ENCODE results near the gene RFT1. TPM values are rescaled to one million over a fixed set of nuclear protein-coding genes. Genes with fewer than 3 reads are reported as not detected.

The RFT1 gene
- total RNA-seq, 1 donor from 2014 or later: 10.5 TPM

- H3K27me3 Mint-ChIP-seq (ENCODE audit: unreplicated experiment): peaks cover 5% of the 10 kb centered on the region
- TF ChIP-seq CTCF (IDR thresholded peaks at IDR 0.05; ENCODE audit: partially characterized antibody, unreplicated experiment): no peak
- H3K4me3 Mint-ChIP-seq (ENCODE audit: unreplicated experiment): no peak overlapping the region
- H3K36me3 Mint-ChIP-seq (ENCODE audit: unreplicated experiment): no peaks in the 10 kb centered on the region
- peaks cover 3% of the 10 kb centered on the region for H3K9me3 Mint-ChIP-seq (ENCODE audit: unreplicated experiment)
- no peak for DNase-seq
- H3K27ac Mint-ChIP-seq (ENCODE audit: unreplicated experiment): no peak overlapping the region
- H3K4me1 Mint-ChIP-seq (ENCODE audit: low read depth, unreplicated experiment): peaks cover 3% of the 10 kb centered on the region
Measured at GRCh38 chr3:53146319-53146891, 16.2 kb upstream of the RFT1 start.

GRCh38 chr3:53145713-53146080, 15.5 kb upstream of the RFT1 start:
- Mint-ChIP-seq H3K27me3 (ENCODE audit: unreplicated experiment) (peaks cover 5% of the 10 kb centered on the region), H3K27ac (ENCODE audit: unreplicated experiment) (no peak overlapping the region), H3K4me3 (ENCODE audit: unreplicated experiment) (no peak overlapping the region), H3K36me3 (ENCODE audit: unreplicated experiment) (no peaks in the 10 kb centered on the region), H3K9me3 (ENCODE audit: unreplicated experiment) (peaks cover 3% of the 10 kb centered on the region), H3K4me1 (ENCODE audit: low read depth, unreplicated experiment) (peaks cover 3% of the 10 kb centered on the region)
- DNase-seq: no peak
- no peak for TF ChIP-seq CTCF (IDR thresholded peaks at IDR 0.05; ENCODE audit: partially characterized antibody, unreplicated experiment)

DNA sequence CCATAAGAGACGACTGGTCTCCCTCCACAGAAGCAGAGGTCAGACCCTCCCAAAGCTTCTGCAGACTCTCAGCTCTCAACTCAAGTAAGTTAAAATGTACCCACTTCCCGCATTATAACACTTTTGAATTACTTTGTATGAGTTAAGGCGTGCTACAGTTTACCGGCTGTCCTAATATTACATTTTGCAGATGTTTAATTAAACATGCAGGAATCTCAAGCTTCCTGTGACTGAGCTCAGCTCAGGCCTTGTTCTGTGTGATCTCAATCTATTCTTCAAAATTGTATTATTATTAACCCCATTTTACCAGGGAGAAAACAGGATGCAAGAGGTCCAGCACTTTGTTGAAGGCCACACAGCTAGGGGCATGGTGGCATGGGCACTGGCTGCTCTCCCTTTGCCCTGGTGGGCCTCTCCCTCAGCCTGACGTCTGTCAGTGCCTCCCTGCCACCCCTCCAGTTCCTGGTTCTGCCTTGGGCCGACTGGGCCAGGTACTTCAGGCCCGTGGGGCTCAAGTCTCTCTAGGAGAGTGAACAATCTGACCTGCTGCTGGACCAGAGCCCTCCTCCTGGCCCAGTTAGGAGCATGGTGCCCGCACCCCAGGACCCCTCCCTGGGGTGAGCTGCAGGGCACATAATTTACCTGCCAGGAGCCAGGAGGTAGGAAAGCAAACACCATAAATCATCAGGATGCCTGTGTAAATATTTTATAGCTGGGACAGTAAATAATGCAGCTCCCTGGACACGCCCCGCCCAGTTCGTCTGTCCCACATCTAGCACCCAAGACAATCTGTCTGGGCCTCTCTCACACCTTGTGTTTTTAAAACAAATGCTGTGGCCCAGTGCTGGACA, 14.9 kb upstream of the RFT1 start:
- Mint-ChIP-seq H3K36me3 (ENCODE audit: unreplicated experiment) (no peaks in the 10 kb centered on the region), H3K4me1 (ENCODE audit: low read depth, unreplicated experiment) (peaks cover 3% of the 10 kb centered on the region), H3K27me3 (ENCODE audit: unreplicated experiment) (peaks cover 6% of the 10 kb centered on the region), H3K4me3 (ENCODE audit: unreplicated experiment) (no peak overlapping the region), H3K27ac (ENCODE audit: unreplicated experiment) (no peak overlapping the region), H3K9me3 (ENCODE audit: unreplicated experiment) (peaks cover 1% of the 10 kb centered on the region)
- no peak for DNase-seq
- TF ChIP-seq CTCF (IDR thresholded peaks at IDR 0.05; ENCODE audit: partially characterized antibody, unreplicated experiment): no peak

DNA sequence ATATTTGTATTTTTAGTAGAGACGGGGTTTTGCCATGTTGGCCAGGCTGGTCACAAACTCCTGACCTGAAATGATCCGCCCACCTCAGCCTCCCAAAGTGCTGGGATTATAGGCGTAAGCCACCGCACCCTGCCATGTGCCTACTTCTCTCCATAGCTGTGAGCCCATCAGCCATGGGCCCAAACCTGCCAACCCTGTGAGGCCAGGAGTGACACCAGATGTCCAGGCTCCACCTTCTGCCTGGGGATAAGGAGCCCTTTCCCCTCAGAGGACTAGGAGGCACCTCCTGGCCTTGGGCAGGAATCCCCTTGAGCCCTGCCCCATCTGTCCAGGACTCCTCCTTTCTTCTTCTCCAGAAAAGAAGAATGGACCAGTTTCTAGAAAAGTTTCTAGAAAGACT, 14.2 kb upstream of the RFT1 start:
- no peak for DNase-seq
- peaks cover 1% of the 10 kb centered on the region for H3K9me3 Mint-ChIP-seq (ENCODE audit: unreplicated experiment)
- peaks cover 8% of the 10 kb centered on the region for H3K27me3 Mint-ChIP-seq (ENCODE audit: unreplicated experiment)
- TF ChIP-seq CTCF (IDR thresholded peaks at IDR 0.05; ENCODE audit: partially characterized antibody, unreplicated experiment): no peak
- H3K27ac Mint-ChIP-seq (ENCODE audit: unreplicated experiment): no peak overlapping the region
- no peaks in the 10 kb centered on the region for H3K36me3 Mint-ChIP-seq (ENCODE audit: unreplicated experiment)
- H3K4me3 Mint-ChIP-seq (ENCODE audit: unreplicated experiment): no peak overlapping the region
- H3K4me1 Mint-ChIP-seq (ENCODE audit: low read depth, unreplicated experiment): peaks cover 3% of the 10 kb centered on the region

GRCh38 chr3:53142986-53143385, 12.8 kb upstream of the RFT1 start:
- DNase-seq: no peak

More at GRCh38 chr3:53142986-53143385, 12.8 kb upstream of the RFT1 start:
- no peak overlapping the region for H3K4me3 Mint-ChIP-seq (ENCODE audit: unreplicated experiment)
- no peak overlapping the region for H3K27ac Mint-ChIP-seq (ENCODE audit: unreplicated experiment)
- H3K27me3 Mint-ChIP-seq (ENCODE audit: unreplicated experiment): peaks cover 8% of the 10 kb centered on the region
- H3K36me3 Mint-ChIP-seq (ENCODE audit: unreplicated experiment): no peaks in the 10 kb centered on the region
- H3K9me3 Mint-ChIP-seq (ENCODE audit: unreplicated experiment): peaks cover 1% of the 10 kb centered on the region
- TF ChIP-seq CTCF (IDR thresholded peaks at IDR 0.05; ENCODE audit: partially characterized antibody, unreplicated experiment): no peak
- H3K4me1 Mint-ChIP-seq (ENCODE audit: low read depth, unreplicated experiment): peaks cover 3% of the 10 kb centered on the region
